Body of pancreas (tissue), 4 donors: ENCODE data around the gene MAMSTR. TPM values are rescaled to one million over a fixed set of nuclear protein-coding genes. Genes with fewer than 3 reads are reported as not detected.

ENCODE experiments used
- ATAC-seq: fragments of 150-250 bp; one replicate; pipeline ENCODE4 v1.9.1; 2016
- DNase-seq, 4 donors: peaks; one replicate each; pipeline ENCODE4 v3.0.0-alpha.2; 2019
- H3K27ac ChIP-seq, 4 donors: fragments of 200-600 bp; sonication (generic); 1 replicate in 3 of 4; 2 replicates in 1 of 4; pipeline versions ENCODE4 v1.5.1 to v1.6.1; 2016 to 2019; ENCODE audit warnings: mild to moderate bottlenecking in 1 of 4, mixed read lengths in 1 of 4, moderate library complexity in 1 of 4
- H3K27me3 ChIP-seq, 2 donors: fragments of 200-600 bp; sonication (generic); one replicate each; pipeline ENCODE4 v1.6.0; 2016; ENCODE audit warnings: mild to moderate bottlenecking in 1 of 2
- H3K36me3 ChIP-seq, 2 donors: fragments of 200-600 bp; sonication (generic); replicated peaks in 1 of 2; 2 replicates each; pipeline ENCODE4 v1.5.1; 2016; ENCODE audit warnings: low read depth in 2 of 2; ENCODE audit not compliant: insufficient read depth in 1 of 2
- H3K4me1 ChIP-seq: fragments of 200-600 bp; sonication (generic); one replicate; pipeline ENCODE4 v1.6.0; 2016
- H3K4me3 ChIP-seq, 2 donors: fragments of 200-600 bp; sonication (generic); 1 replicate in 1 of 2; 2 replicates in 1 of 2; pipeline ENCODE4 v1.5.1; 2016 to 2019
- H3K9me3 ChIP-seq, 3 donors: fragments of 200-600 bp; sonication (generic); 1 replicate in 2 of 3; 2 replicates in 1 of 3; pipeline ENCODE4 v1.5.1; 2016
- CTCF ChIP-seq, 7 experiments: fragments of 450-650 bp in 4 of 7; fragments of 200-600 bp in 3 of 7; sonication (generic) in 3 of 7; IDR thresholded peaks; one replicate each; pipeline ENCODE4 v1.5.1; 2016 to 2019; ENCODE audit warnings: antibody characterized with exemption in 7 of 7
- POLR2A ChIP-seq, 3 donors: fragments of 450-650 bp; IDR thresholded peaks; one replicate each; pipeline ENCODE4 v1.6.1; 2016; ENCODE audit warnings: antibody characterized with exemption in 3 of 3, mild to moderate bottlenecking in 2 of 3
- WGBS, 2 donors: methylation state at CpG; one replicate each; pipeline ENCODE4 v1.1.5; 2017; 5-methylcytosine and 5-hydroxymethylcytosine counted together
- intact Hi-C: fragments of 100-400 bp; cut with DNase I; formaldehyde crosslinking; loops from one replicate; pipeline ENCODE4 v1.15.1; 2023
- total RNA-seq, 2 donors: library from RNA; depleted of rRNA; stranded (reverse); fragments of >200 nt; gene quantifications; one replicate each; pipeline ENCODE4 v1.1.0, GENCODE V29; 2016

MAMSTR gene
- total RNA-seq, 2 donors from 2014 or later = 0.26 to 7.3 TPM

DNA sequence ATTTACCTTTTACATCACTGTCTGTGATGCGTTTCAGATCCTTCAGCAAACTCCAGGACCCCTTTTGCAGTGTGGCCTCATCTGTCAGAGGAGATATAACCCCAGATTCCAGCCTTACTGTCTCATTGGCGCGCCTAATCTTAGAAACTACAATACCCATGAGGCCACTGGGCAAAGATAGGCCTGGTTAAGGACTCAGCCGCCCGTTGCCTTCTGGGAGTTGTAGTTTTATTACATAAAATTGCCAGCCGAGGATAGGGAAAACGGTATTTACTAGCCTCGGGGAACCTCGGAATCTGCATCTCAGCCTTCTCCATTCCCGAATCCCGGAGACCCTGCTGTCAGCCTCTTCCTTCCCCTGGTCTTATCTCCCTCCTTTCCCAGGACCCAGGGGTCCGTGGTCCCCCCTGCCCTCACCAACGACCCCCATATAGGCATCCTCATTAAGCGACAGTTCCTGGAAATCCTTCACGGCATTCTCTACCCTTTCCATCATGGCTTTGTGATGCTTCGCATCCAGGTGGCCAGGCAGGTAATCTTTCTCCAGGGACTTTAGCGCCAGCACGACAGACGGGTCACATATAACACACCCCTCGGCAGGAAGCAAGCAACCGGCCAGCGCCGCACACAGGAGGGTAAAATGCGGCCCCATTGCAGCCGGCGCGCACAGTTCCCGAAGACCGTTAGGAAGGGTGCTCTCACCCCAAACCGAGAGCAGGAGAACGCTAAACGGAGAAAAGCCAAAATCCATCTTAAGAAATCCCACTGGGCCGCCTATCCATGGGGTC, 25.9 kb upstream of the MAMSTR start:
- TF ChIP-seq CTCF (IDR thresholded peaks at IDR 0.05) (no peak), POLR2A (IDR thresholded peaks at IDR 0.05) (no peak)
- DNase-seq = peak; percentile 69 to 84 (median 76)
- Histone ChIP-seq H3K36me3 (no peaks in the 10 kb centered on the region), H3K4me1 (peaks cover 52% of the 10 kb centered on the region), H3K9me3 (no peaks in the 10 kb centered on the region), H3K27ac (peak overlapping the region in 2 of 4 donors; percentile 37 to 94), H3K27me3 (no peaks in the 10 kb centered on the region), H3K4me3 (no peak overlapping the region)
- ATAC-seq = peak; percentile 54
- intact Hi-C loops = no loop called here
- 29 to 56% methylated on average over 30 to 32 of the region's 33 CpGs for WGBS, 2 donors

- ATAC-seq = no peak
- Histone ChIP-seq H3K9me3 (no peaks in the 10 kb centered on the region), H3K36me3 (no peaks in the 10 kb centered on the region), H3K27ac (peak overlapping the region in 3 of 4 donors; percentile 84 to 93 (median 91)), H3K27me3 (no peaks in the 10 kb centered on the region), H3K4me1 (peaks cover 54% of the 10 kb centered on the region), H3K4me3 (no peak overlapping the region)
- no peak for TF ChIP-seq CTCF (IDR thresholded peaks at IDR 0.05)
- no peak for TF ChIP-seq POLR2A (IDR thresholded peaks at IDR 0.05)
- intact Hi-C loops = no loop called here
- no peak for DNase-seq
- 83 to 86% methylated on average over 11 of the region's 11 CpGs for WGBS, 2 donors
Observed at GRCh38 chr19:48742096-48742495, 22.6 kb upstream of the MAMSTR start.

GRCh38 chr19:48741129-48741999, 21.8 kb upstream of the MAMSTR start:
- ATAC-seq = no peak
- no peak overlapping the region for H3K4me3 ChIP-seq
- H3K9me3 ChIP-seq = no peaks in the 10 kb centered on the region
- peak overlapping the region; percentile 79 to 93 (median 88) for H3K27ac ChIP-seq
- 28 to 29% methylated on average over 20 to 35 of the region's 35 CpGs for whole genome bisulfite sequencing, 2 donors
- peak; percentile 65 to 78 (median 72) for DNase-seq
- no peaks in the 10 kb centered on the region for H3K36me3 ChIP-seq
- peaks cover 54% of the 10 kb centered on the region for H3K4me1 ChIP-seq
- no peak for TF ChIP-seq POLR2A (IDR thresholded peaks at IDR 0.05)
- TF ChIP-seq CTCF (IDR thresholded peaks at IDR 0.05) = no peak
- no peaks in the 10 kb centered on the region for H3K27me3 ChIP-seq
- intact Hi-C loops = no loop called here

DNA sequence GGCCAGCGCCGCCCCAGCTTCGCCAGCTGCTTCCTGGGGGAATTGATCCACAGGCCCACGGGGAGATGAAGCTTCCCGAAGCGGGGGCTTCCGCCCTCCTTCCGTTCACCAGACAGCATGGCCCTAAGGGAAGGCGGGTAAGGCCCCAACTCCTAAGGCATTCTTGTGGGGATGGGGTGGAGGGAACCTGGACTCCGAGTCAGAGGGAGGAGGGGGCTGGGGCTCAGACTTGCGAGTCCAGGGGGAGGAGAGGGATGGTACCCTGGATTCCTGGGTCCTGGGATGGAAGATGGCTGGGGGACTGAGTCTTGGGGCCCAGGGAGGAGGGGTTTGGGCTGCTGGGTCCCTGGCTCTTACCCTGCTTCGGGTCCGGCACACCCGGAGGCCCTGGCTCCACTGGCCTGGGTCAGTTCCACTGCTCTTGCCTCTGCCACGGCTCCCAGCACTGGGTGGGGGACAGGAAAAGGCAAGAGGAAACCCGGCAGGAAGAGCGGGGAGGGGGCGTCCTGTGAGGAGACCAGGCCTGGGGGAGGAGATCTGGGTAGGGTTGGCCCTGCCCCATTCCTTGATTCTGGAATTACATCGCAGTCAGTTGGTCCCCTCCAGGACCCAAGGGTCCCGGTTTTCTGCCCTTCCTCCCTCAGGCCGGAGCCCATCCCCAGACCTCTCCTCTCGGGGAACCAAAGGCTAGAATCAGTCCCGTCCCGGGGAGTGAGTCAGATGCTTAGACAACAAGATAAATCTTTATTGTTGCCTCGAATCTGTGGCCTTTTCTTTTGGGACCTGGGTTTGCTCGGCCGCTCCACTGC, 20.8 kb upstream of the MAMSTR start, which contains the start of gene RASIP1:
TSS of gene RASIP1 (minus strand) at position 447 of the 809 bp plus-strand sequence. CDS start at position 119, 328 bp downstream.
- peak in 2 of 4 donors; percentile 41 to 42 for DNase-seq
- no peak for ATAC-seq
- 19 to 42% methylated on average over 13 to 25 of the region's 27 CpGs for WGBS, 2 donors
- peak; percentile 34 to 38 (median 36) for TF ChIP-seq POLR2A (IDR thresholded peaks at IDR 0.05)
- TF ChIP-seq CTCF (IDR thresholded peaks at IDR 0.05) = no peak
- Histone ChIP-seq H3K27me3 (no peaks in the 10 kb centered on the region), H3K4me1 (peaks cover 51% of the 10 kb centered on the region), H3K9me3 (no peaks in the 10 kb centered on the region), H3K36me3 (no peaks in the 10 kb centered on the region), H3K4me3 (peak within 1 kb of the TSS; percentile 4 to 23), H3K27ac (peak within 1 kb of the TSS; percentile 79 to 93 (median 88))
- intact Hi-C loops = no loop called here
